ELF-1 (cell line): Measurements from ENCODE around the gene DHPS.
"Not testable (repeated sequence)": the region's sequence is repeated elsewhere in the genome, so short reads cannot be mapped to it uniquely, and the experiment has no call there.

ENCODE experiments used
- DNase-seq: peaks from one replicate; pipeline ENCODE4 v3.0.0-alpha.2; 2016; ENCODE audit warnings: low read depth, low spot score

DHPS gene

DNA sequence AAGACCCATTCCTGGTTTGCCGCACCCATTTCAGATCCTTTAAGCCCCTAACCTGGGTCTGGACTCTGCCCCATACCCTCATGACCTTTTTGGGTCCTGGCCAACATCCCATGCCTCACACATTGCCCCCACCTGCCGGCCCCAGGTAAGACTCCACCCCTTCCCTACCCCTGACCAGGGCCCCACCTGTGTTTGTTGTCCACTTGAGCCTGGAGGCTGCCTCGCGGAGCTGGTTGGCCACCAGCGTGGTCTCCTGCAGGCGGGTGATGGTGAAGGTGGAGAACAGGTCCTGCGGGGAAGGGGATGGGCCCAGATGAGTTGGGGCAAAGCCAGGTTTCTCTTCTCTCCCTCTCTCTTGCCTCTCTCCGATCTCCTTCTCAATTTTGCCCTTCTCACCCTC lies 34.6 kb downstream of the DHPS start:
- DNase-seq, result no peak

DNA sequence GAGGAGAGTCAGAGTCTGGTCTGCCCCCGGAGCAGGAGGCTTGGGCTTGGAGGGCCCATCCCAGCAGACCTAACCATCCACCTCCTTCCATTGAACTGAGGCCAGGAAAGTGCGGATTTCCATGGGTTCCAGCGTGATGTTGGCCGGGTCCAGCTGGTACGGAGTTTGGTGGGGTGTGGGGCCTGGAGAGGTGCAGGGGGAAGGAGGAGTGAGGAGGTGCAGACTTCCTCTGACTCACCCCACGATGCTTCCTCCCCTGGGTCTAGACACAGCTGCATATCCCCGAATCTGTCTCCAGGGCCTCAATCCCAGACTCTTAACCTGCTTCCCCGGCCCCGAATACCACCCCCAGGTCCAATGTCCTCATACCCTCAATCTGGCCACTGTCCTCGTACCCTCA lies 35.1 kb downstream of the DHPS start:
- DNase-seq, result no peak

DNA sequence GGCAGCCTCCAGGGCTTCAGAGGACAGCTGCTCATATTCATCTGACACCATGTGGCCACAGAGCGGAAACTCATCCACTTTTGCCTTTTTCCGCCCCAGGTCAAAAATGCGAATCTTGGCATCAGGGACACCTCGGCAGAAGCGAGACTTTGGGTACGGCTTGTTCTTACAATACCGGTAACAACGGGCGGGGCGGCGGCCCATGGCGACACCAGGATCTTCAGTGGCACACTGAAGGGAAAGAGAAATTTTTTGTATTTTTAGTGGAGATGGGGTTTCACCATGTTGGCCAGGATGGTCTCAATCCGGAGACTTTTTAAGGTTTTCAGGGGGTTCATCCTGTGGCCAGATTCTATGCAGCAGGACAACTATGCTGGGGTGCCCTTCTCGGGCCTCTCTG lies 38.0 kb downstream of the DHPS start:
- DNase-seq, result not testable (repeated sequence)

DNA sequence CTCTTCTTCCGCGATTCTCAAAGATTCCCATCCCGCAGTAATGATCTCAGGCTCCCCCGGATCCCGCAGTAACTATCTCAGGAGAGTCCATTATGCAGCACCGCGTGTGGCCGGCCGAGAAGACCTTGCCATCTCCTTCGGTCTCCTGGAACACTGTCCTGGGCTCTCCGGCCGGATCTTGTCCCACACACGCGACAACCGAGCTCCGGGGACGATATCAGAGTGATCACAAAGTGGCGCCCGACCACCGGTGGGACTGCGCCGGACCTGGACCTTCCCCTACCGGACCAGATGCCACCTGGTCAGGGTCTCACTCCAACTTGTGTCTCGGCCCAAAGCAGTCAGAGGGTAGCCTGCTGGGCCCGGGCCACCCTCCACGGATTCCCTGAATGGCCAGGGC lies 39.2 kb downstream of the DHPS start:
- no peak for DNase-seq

DNA sequence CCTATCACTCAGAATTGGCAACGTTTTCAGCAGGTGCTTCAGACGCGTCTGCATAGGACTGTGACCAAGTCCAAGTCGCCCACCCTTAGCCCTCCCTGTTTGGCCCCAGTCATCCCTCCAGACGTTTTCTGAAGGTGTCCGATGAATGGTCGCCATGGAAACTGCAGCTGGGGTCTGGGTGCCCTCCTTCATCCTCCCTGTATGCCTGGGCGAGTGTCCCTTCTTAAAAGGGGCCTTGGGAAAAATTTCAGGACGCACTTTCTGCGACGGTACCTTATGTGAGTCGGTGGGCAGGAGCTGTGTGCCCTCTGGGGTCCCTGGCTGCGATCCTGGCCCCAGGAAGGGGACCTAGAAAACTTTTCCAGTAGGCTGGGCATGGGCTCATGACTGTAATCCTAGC lies 40.2 kb downstream of the DHPS start:
- DNase-seq, result no peak

DNA sequence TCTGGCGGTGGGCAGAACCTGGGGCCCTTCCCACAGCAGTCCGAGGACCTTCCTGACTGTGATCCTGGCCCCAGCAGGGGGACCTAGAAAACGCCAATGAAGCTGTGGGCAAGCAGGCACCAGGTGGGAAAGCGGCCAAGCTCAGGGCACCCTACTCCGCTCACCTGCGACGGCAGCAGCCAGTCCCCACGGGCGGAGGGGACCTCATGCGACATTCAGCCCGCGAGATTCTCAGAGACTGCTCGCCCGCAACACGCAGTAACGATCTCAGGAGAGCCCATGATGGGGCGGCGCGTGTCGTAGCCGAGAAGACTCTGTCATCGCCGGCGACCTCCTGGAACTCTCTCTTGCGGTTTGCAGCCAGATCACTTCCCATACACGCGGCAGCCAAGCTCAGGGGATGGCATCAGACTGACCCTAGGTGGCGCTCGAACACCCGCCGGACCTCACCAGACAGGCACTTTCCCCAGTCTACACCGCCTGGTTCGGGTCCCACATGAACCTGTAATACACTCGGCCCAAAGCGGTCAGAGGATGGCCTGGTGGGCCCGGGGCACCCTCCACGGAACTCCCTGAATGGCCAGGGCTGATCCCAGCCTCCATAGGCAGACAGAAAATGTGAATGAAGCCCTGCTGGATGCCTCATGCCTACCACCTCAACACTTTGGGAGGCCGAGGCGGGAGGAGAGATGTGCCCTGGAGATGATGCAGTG lies 41.6 kb downstream of the DHPS start:
- peak; percentile 95 for DNase-seq

DNA sequence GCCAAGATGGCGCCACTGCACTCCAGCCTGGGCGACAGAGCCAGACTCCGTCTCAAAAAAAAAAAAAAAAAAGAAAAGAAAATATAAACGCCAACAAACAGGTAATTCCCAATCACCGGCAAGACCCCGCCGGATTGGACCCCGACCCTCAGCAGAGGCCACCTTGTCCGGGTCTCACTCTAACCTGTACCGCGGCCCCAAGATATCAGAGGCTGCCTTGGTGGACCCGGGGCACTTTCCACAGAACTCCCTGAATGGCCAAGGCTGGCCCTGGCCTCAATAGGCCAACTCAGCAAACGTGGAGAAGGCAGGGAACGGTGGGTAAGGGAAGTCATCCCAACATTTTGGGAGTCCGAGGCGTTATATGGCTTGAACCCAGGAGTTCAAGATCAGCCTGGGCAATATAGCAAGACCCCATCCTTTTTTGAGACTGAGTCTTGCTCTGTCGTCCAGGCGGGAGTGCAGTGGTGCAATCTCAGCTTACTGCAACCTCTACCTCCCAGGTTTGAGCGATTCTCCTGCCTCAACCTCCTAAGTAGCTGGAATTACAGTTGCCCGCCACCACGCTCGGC lies 43.0 kb downstream of the DHPS start:
- DNase-seq, result no peak

DNA sequence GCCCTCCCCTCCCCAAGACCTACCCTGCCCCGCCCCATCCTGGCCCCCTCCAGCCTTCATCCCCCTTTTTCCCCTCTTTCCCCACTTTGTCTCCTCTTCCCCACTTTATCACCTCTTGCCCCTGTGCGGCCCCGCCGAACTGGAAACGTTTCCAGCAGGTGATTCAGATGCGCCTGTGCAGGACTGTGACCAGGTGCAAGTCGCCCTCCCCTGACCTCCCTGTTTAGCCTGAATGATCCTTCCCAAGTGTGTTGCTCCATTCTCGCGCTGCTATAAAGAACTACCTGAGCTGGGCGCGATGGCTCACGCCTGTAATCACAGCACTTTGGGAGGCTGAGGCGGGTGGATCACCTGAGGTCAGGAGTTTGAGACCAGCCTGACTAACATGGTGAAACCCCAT lies 45.0 kb downstream of the DHPS start:
- DNase-seq, result no peak

DNA sequence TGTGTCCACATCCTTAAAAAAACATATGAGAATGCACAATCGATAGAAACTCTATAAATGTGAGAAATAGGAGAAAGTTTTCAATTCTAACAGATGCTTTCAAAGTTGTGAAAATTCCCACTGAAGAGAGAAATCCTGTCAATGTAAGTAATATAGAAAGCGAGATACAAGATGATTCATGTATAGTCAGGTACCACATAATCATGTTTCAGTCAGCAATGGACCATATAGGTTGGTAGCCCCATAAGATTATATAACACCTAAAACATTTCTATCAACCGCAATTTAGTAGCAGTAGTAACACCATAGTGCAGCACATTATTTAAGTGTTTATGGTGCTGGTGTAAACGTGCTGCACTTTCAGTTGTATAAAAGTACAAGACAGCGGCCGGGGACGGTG lies 52.5 kb downstream of the DHPS start:
- DNase-seq, result no peak

DNA sequence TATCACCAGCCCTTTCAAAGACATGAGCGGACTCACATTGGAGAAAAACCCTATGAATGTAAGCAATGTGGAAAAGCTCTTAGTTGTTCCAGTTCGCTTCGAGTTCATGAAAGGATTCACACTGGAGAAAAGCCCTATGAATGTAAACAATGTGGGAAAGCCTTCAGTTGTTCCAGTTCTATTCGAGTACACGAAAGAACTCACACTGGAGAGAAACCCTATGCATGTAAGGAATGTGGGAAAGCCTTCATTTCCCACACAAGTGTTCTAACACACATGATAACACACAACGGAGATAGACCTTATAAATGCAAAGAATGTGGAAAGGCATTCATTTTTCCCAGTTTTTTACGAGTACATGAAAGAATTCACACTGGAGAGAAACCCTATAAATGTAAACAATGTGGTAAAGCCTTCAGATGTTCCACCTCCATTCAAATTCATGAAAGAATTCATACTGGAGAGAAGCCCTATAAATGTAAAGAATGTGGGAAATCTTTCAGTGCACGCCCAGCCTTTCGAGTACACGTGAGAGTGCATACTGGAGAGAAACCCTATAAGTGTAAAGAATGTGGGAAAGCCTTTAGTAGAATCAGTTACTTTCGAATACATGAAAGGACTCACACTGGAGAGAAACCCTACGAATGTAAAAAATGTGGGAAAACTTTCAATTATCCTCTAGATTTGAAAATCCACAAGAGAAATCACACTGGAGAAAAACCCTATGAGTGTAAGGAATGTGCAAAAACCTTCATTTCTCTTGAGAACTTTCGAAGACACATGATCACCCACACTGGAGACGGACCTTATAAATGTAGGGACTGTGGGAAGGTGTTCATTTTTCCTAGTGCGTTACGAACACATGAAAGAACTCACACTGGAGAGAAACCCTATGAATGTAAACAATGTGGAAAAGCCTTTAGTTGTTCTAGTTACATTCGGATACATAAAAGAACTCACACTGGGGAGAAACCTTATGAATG lies 53.3 kb downstream of the DHPS start:
- DNase-seq, result no peak

DNA sequence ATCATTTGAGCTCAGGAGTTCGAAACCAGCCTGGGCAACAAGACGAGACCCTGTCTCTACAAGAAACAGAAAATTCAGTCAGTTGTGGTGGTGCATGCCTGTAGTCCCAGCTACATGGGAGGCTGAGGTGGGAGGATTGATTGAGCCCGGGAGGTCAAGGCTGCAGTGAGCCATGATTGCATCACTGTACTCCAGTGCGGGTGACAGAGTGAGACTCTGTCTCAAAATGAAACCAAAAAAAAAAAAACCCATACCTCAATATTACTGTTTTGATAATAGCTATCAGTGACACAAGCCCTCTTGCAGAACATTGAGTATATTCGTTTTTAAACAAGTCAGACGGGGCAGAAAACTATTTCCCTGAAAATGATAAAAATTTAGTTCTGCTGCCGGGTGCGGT lies 54.7 kb downstream of the DHPS start:
- no peak for DNase-seq
